Measurements from ENCODE around the gene SLC22A16. TPM values are rescaled to one million over a fixed set of nuclear protein-coding genes. Genes with fewer than 3 reads are reported as not detected.

The SLC22A16 gene
- total and polyA plus RNA-seq, 8 donors = 0.30 to 0.92 (median 0.31) TPM; not detected in 5

DNA sequence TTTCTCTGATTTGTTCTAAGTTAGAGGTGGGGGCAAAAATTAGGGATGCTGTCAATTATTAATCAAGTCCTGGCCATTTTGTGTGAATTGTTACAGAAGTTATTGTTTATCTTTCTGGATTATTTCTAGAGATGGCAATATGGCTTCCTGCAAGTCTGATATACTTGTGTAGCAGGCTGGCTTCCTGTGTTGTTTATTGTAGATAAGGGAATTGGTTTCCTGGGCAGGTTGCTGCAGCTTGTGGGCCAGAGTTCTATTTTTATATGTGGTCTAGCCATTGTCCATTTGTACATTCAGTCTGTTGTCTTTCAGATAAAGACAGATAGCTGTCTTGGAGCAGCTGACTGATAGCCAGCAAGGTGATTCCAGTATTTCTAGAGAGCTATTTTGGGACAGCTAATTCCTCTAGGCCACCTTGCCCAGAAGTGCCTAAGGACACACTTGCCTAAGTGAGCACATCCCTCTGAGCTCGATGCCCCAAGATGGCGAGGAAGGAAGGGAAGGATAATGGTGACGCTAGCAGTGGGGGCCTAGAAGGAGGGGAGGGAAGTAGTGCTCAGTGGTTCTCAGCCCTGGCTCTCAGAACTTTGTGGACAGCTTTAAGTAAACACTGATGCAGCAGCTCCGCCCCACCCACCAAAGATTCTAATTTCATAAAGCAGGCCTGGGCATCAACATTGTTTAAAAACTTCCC lies 86.6 kb downstream of the SLC22A16 start:
- intact Hi-C loops (cut with DNase I; ENCODE audit: low total_unique reads) = loop anchor here (10.0 kb wide), 3 partner anchors 215 to 685 kb away; partner anchors contain the start of gene WASF1
- peak overlapping the region in 1 of 5 donors; percentile 0 for H3K27ac ChIP-seq
- 31 to 58% (median 38%) methylated on average over 4 of the region's 4 CpGs for WGBS, 5 donors
- TF ChIP-seq EP300 (IDR thresholded peaks at IDR 0.05) = no peak
- TF ChIP-seq POLR2AphosphoS5 (IDR thresholded peaks at IDR 0.05) = peak in 1 of 3 donors; percentile 34
- H3K4me1 ChIP-seq = peaks cover 7 to 24% (median 17%) of the 10 kb centered on the region in 4 donors
- H3K4me3 ChIP-seq = no peak overlapping the region
- peak; percentile 29 to 45 for DNase-seq
- H3K27me3 ChIP-seq = no peaks in the 10 kb centered on the region
- no peaks in the 10 kb centered on the region for H3K36me3 ChIP-seq
- H3K9me3 ChIP-seq = no peaks in the 10 kb centered on the region

DNA sequence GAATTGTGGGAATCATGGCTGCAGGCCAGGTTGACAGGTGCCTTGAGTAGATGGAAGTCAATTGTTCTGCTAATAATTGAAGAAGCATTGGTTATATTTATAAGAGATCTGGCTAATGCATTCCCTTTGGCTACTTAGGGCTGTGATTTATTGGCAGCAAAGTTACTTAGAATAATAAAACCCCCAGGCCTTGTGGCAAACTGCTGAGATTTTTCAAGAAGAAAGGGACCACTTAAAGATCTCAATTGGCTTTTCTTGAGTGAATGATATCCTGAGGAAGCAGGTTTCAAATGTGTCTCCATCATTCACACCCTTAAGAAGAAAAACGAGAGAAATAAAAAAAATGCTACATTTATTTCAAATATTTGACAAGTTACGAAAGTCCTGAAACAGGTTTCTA lies 88.4 kb downstream of the SLC22A16 start:
- intact Hi-C loops (cut with DNase I; ENCODE audit: low total_unique reads) = no loop called here
- no peak for DNase-seq
- Histone ChIP-seq H3K27me3 (no peaks in the 10 kb centered on the region), H3K9me3 (no peaks in the 10 kb centered on the region), H3K4me3 (no peak overlapping the region), H3K36me3 (no peaks in the 10 kb centered on the region), H3K4me1 (peaks cover 7 to 24% (median 17%) of the 10 kb centered on the region in 4 donors), H3K27ac (no peak overlapping the region)
- 68 to 86% (median 79%) methylated on average over 2 of the region's 2 CpGs for WGBS, 5 donors
- TF ChIP-seq POLR2AphosphoS5 (IDR thresholded peaks at IDR 0.05) (no peak), POLR2A (IDR thresholded peaks at IDR 0.05) (no peak), EP300 (IDR thresholded peaks at IDR 0.05) (no peak)
- TF ChIP-seq, protein P1, sequence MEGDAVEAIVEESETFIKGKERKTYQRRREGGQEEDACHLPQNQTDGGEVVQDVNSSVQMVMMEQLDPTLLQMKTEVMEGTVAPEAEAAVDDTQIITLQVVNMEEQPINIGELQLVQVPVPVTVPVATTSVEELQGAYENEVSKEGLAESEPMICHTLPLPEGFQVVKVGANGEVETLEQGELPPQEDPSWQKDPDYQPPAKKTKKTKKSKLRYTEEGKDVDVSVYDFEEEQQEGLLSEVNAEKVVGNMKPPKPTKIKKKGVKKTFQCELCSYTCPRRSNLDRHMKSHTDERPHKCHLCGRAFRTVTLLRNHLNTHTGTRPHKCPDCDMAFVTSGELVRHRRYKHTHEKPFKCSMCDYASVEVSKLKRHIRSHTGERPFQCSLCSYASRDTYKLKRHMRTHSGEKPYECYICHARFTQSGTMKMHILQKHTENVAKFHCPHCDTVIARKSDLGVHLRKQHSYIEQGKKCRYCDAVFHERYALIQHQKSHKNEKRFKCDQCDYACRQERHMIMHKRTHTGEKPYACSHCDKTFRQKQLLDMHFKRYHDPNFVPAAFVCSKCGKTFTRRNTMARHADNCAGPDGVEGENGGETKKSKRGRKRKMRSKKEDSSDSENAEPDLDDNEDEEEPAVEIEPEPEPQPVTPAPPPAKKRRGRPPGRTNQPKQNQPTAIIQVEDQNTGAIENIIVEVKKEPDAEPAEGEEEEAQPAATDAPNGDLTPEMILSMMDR (IDR thresholded peaks at IDR 0.05) = no peak

DNA sequence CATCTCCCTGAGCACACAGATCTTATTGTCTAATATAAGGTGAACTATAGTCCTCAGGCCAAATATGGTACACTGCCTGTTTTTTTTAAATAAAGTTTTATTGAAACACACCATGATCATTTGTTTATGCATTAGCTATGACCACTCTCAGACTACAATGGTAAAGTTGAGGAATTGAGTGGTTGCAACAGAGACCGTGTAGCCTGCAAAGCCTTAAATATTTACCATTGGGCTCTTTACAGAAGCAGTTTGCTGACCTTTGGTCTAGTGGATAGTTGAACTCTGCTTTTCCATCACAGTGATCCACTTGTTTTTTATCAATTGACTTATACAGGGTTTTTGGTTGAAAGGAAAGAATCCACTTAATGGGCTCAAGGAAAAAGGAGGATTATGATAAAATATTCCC lies 91.0 kb downstream of the SLC22A16 start:
- intact Hi-C loops (cut with DNase I; ENCODE audit: low total_unique reads) = no loop called here
- no peak for DNase-seq
- WGBS, 5 donors = 50 to 72% (median 64%) methylated on average over 1 of the region's 1 CpG
- TF ChIP-seq, protein P1 (IDR thresholded peaks at IDR 0.05) = no peak
- TF ChIP-seq POLR2AphosphoS5 (IDR thresholded peaks at IDR 0.05) (no peak), POLR2A (IDR thresholded peaks at IDR 0.05) (no peak), EP300 (IDR thresholded peaks at IDR 0.05) (no peak)
- Histone ChIP-seq H3K27me3 (no peaks in the 10 kb centered on the region), H3K4me3 (no peak overlapping the region), H3K9me3 (no peaks in the 10 kb centered on the region), H3K4me1 (peaks cover 7 to 21% (median 15%) of the 10 kb centered on the region in 4 donors), H3K36me3 (no peaks in the 10 kb centered on the region), H3K27ac (no peak overlapping the region)

DNA sequence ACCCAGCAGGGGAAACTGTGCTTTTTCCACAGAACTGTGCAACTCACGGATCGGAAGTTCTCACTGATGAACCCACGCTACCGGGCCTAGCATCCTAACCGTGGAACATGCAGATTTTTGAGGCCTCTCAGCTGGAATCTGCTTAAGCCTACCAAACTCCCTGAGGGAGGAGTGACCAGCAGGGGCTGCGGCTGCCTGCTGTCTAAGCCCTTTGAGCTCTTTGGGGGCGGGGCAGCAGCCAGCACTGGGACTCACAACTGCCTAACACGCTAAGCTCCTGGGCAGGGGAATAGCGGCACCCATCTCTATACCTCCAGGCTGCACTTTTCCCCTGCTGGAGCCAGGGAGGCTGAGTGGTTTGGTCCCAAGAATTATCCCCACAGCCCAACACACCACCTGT lies 97.9 kb downstream of the SLC22A16 start:
- TF ChIP-seq POLR2AphosphoS5 (IDR thresholded peaks at IDR 0.05) (no peak), EP300 (IDR thresholded peaks at IDR 0.05) (no peak), POLR2A (IDR thresholded peaks at IDR 0.05) (no peak)
- TF ChIP-seq, protein P1 (IDR thresholded peaks at IDR 0.05) = no peak
- H3K36me3 ChIP-seq = no peaks in the 10 kb centered on the region
- no peaks in the 10 kb centered on the region for H3K4me1 ChIP-seq
- no peaks in the 10 kb centered on the region for H3K9me3 ChIP-seq
- intact Hi-C loops (cut with DNase I; ENCODE audit: low total_unique reads) = no loop called here
- no peak overlapping the region for H3K27ac ChIP-seq
- WGBS, 5 donors = 66 to 81% (median 80%) methylated on average over 1 to 9 of the region's 9 CpGs
- H3K4me3 ChIP-seq = no peak overlapping the region
- DNase-seq = no peak
- H3K27me3 ChIP-seq = no peaks in the 10 kb centered on the region

Other genes starting within 250 kb of the SLC22A16 start
- 10 to 100 TPM in 2 of 5 donors, 1 to 10 TPM in 2, not detected in 1; 2.8 to 25.8 (median 9.5) TPM for gene METTL24, start 118.3 kb downstream of the SLC22A16 start, total RNA-seq
- gene METTL24, start 118.3 kb downstream of the SLC22A16 start, polyA plus RNA-seq = 1 to 10 TPM in 1 of 3 donors, under 1 TPM in 2; 0.55 to 1.7 (median 0.87) TPM
- gene DDO, start 61.0 kb downstream of the SLC22A16 start, total RNA-seq = 1 to 10 TPM in 2 of 5 donors, not detected in 3; 1.8 to 4.1 TPM
- 1 to 10 TPM in 1 of 3 donors, under 1 TPM in 2; 0.40 to 1.2 (median 0.44) TPM for gene DDO, start 61.0 kb downstream of the SLC22A16 start, polyA plus RNA-seq